Measurements from ENCODE around the gene HIVEP3. TPM values are rescaled to one million over a fixed set of nuclear protein-coding genes. Genes with fewer than 3 reads are reported as not detected.

Gene HIVEP3
- total RNA-seq, 1 donor from 2014 or later, result 0.37 TPM

GRCh38 chr1:41666981-41667631, 251.6 kb downstream of the HIVEP3 start:
- Histone ChIP-seq H3K36me3 (no peaks in the 10 kb centered on the region), H3F3A (ENCODE audit: low read depth) (no peaks in the 10 kb centered on the region), H3K79me2 (ENCODE audit: low read depth) (no peaks in the 10 kb centered on the region), H3K9me3 (ENCODE audit: low read depth) (no peaks in the 10 kb centered on the region), H3K9ac (no peak overlapping the region), H2AFZ (replicated peaks) (no peak overlapping the region), H4K20me1 (ENCODE audit: low read depth) (no peaks in the 10 kb centered on the region), H3K4me3 (no peak overlapping the region), H3K4me1 (peaks cover 11% of the 10 kb centered on the region), H3K27ac (no peak overlapping the region), H3K4me2 (no peak overlapping the region), H3K27me3 (peaks cover 28% of the 10 kb centered on the region)
- no peak for TF ChIP-seq CTCF (IDR thresholded peaks at IDR 0.05)
- no peak for TF ChIP-seq EZH2phosphoT487 (IDR thresholded peaks at IDR 0.05)
- no peak for TF ChIP-seq EZH2 (IDR thresholded peaks at IDR 0.05)
- no peaks in the 10 kb centered on the region for H3K36me3 Mint-ChIP-seq
- peak overlapping the region; percentile 57 for H3K27ac Mint-ChIP-seq
- H3K27me3 Mint-ChIP-seq (ENCODE audit: insufficient read depth, low read depth), result peaks cover 8% of the 10 kb centered on the region
- H3K4me3 Mint-ChIP-seq, result peak overlapping the region; percentile 46
- DNase-seq (ENCODE audit: low spot score), result peak; percentile 37
- H3K9me3 Mint-ChIP-seq, result no peaks in the 10 kb centered on the region
- peaks cover 26% of the 10 kb centered on the region for H3K4me1 Mint-ChIP-seq

- H3F3A ChIP-seq (ENCODE audit: low read depth), result no peaks in the 10 kb centered on the region
- H3K27me3 ChIP-seq, result peaks cover 36% of the 10 kb centered on the region
- no peak overlapping the region for H3K4me3 ChIP-seq
- no peak overlapping the region for H3K27ac Mint-ChIP-seq
- DNase-seq (ENCODE audit: low spot score), result no peak
- H3K4me2 ChIP-seq, result no peak overlapping the region
- H2AFZ ChIP-seq (replicated peaks), result no peak overlapping the region
- H3K27me3 Mint-ChIP-seq (ENCODE audit: insufficient read depth, low read depth), result peaks cover 9% of the 10 kb centered on the region
- peaks cover 28% of the 10 kb centered on the region for H3K4me1 Mint-ChIP-seq
- H3K27ac ChIP-seq, result no peak overlapping the region
- no peaks in the 10 kb centered on the region for H3K9me3 ChIP-seq (ENCODE audit: low read depth)
- no peaks in the 10 kb centered on the region for H3K9me3 Mint-ChIP-seq
- H3K36me3 Mint-ChIP-seq, result no peaks in the 10 kb centered on the region
- no peaks in the 10 kb centered on the region for H3K79me2 ChIP-seq (ENCODE audit: low read depth)
- peaks cover 13% of the 10 kb centered on the region for H3K4me1 ChIP-seq
- H4K20me1 ChIP-seq (ENCODE audit: low read depth), result peaks cover 6% of the 10 kb centered on the region
- no peak overlapping the region for H3K9ac ChIP-seq
- TF ChIP-seq CTCF (IDR thresholded peaks at IDR 0.05), result no peak
- no peak for TF ChIP-seq EZH2phosphoT487 (IDR thresholded peaks at IDR 0.05)
- no peak for TF ChIP-seq EZH2 (IDR thresholded peaks at IDR 0.05)
- no peak overlapping the region for H3K4me3 Mint-ChIP-seq
- H3K36me3 ChIP-seq, result no peaks in the 10 kb centered on the region
Observed at GRCh38 chr1:41665962-41666917, 252.5 kb downstream of the HIVEP3 start.

- Mint-ChIP-seq H3K27ac (no peak overlapping the region), H3K9me3 (no peaks in the 10 kb centered on the region), H3K4me1 (peaks cover 24% of the 10 kb centered on the region), H3K4me3 (no peak overlapping the region), H3K36me3 (no peaks in the 10 kb centered on the region), H3K27me3 (ENCODE audit: insufficient read depth, low read depth) (peaks cover 20% of the 10 kb centered on the region)
- H3K36me3 ChIP-seq, result no peaks in the 10 kb centered on the region
- H3K27me3 ChIP-seq, result peaks cover 48% of the 10 kb centered on the region
- no peak overlapping the region for H3K9ac ChIP-seq
- no peak for DNase-seq (ENCODE audit: low spot score)
- H3F3A ChIP-seq (ENCODE audit: low read depth), result no peaks in the 10 kb centered on the region
- H3K9me3 ChIP-seq (ENCODE audit: low read depth), result no peaks in the 10 kb centered on the region
- no peak overlapping the region for H3K4me3 ChIP-seq
- no peak overlapping the region for H2AFZ ChIP-seq (replicated peaks)
- H3K4me2 ChIP-seq, result no peak overlapping the region
- H3K4me1 ChIP-seq, result peaks cover 9% of the 10 kb centered on the region
- no peak overlapping the region for H3K27ac ChIP-seq
- peaks cover 12% of the 10 kb centered on the region for H4K20me1 ChIP-seq (ENCODE audit: low read depth)
- no peaks in the 10 kb centered on the region for H3K79me2 ChIP-seq (ENCODE audit: low read depth)
- no peak for TF ChIP-seq CTCF (IDR thresholded peaks at IDR 0.05)
- no peak for TF ChIP-seq EZH2 (IDR thresholded peaks at IDR 0.05)
- TF ChIP-seq EZH2phosphoT487 (IDR thresholded peaks at IDR 0.05), result no peak
Observed at GRCh38 chr1:41664861-41665640, 253.7 kb downstream of the HIVEP3 start.
